ENCODE results near the gene CTIF. TPM values are rescaled to one million over a fixed set of nuclear protein-coding genes. Genes with fewer than 3 reads are reported as not detected.

Gene CTIF
- polyA plus RNA-seq, 1 of the 3 experiments (the other 2 are of a cell fraction): 47.2 TPM

- H3K9me2 ChIP-seq: no peaks in the 10 kb centered on the region
- H3K9ac ChIP-seq: no peak overlapping the region
- no peaks in the 10 kb centered on the region for H3K27me3 ChIP-seq (ENCODE audit: insufficient read depth)
- no peak for DNase-seq
- no peaks in the 10 kb centered on the region for H3K79me2 ChIP-seq (ENCODE audit: insufficient read depth)
- H3K4me3 ChIP-seq (ENCODE audit: low read depth in 2 of 2, low read length in 1 of 2): no peak overlapping the region
- no peak overlapping the region for H3K4me2 ChIP-seq
- no peaks in the 10 kb centered on the region for H3F3A ChIP-seq (replicated peaks; ENCODE audit: insufficient read depth)
- no peaks in the 10 kb centered on the region for H3K9me3 ChIP-seq
- peaks cover 2 to 6% of the 10 kb centered on the region in 2 experiments; a peak in 2 of 4 replicates for H3K4me1 ChIP-seq (ENCODE audit: control insufficient read depth in 1 of 2, insufficient read depth in 2 of 2, low read depth in 1 of 2, low read length in 1 of 2)
- no peak overlapping the region for H2AFZ ChIP-seq (ENCODE audit: low read depth)
- H4K20me1 ChIP-seq (ENCODE audit: insufficient read depth): no peaks in the 10 kb centered on the region
- no peak overlapping the region for H3K27ac ChIP-seq (ENCODE audit: low read depth in 2 of 2, low read length in 1 of 2)
- WGBS (ENCODE audit: low lambda C conversion rate): 90% methylated on average over 3 of the region's 3 CpGs
- POLR2A ChIA-PET: no interaction called here
- TF ChIP-seq NRF1 (IDR thresholded peaks at IDR 0.05; ENCODE audit: low read depth, low read length): no peak
- no peak for TF ChIP-seq FOSL2 (IDR thresholded peaks at IDR 0.05; ENCODE audit: borderline replicate concordance, low read depth)
- TF ChIP-seq FOXJ3 (CRISPR knock-in tag; IDR thresholded peaks at IDR 0.05): no peak
- no peak for TF ChIP-seq ELF1 (IDR thresholded peaks at IDR 0.05)
- no peak for TF ChIP-seq GABPA (IDR thresholded peaks at IDR 0.05; ENCODE audit: low read depth)
- TF ChIP-seq RXRA (IDR thresholded peaks at IDR 0.05; ENCODE audit: borderline replicate concordance, low read depth): no peak
- TF ChIP-seq RAD21 (IDR thresholded peaks at IDR 0.05; ENCODE audit: low read length): no peak
- TF ChIP-seq PBX3 (IDR thresholded peaks at IDR 0.05): no peak
- no peak for TF ChIP-seq USF1 (IDR thresholded peaks at IDR 0.05; ENCODE audit: borderline replicate concordance, low read depth)
- TF ChIP-seq IRF3 (IDR thresholded peaks at IDR 0.05; ENCODE audit: low read depth, low read length): no peak
- TF ChIP-seq YY1 (IDR thresholded peaks at IDR 0.05; ENCODE audit: low read depth): no peak
- TF ChIP-seq MAX (IDR thresholded peaks at IDR 0.05; ENCODE audit: low read depth): no peak
- no peak for TF ChIP-seq RFX5 (IDR thresholded peaks at IDR 0.05; ENCODE audit: low read length)
- CTCF ChIA-PET: interaction anchor here (0.6 to 2.0 kb wide), 3 partner anchors 55 to 146 kb away, joined by 3 to 9 read pairs (median 4); no protein-coding TSS in a partner anchor
- H3K36me3 ChIP-seq (replicated peaks in 1 of 2; ENCODE audit: control insufficient read depth in 1 of 2, insufficient read depth in 2 of 2, low read length in 1 of 2): no peaks in the 10 kb centered on the region
These were observed 8.3 kb upstream of the CTIF start for GRCh38 chr18:48530399-48531081.

- DNase-seq: no peak
- H3K4me3 ChIP-seq (ENCODE audit: low read depth in 2 of 2, low read length in 1 of 2): no peak overlapping the region
- no peak overlapping the region for H3K27ac ChIP-seq (ENCODE audit: low read depth in 2 of 2, low read length in 1 of 2)
- no peak overlapping the region for H3K4me2 ChIP-seq
- H2AFZ ChIP-seq (ENCODE audit: low read depth): no peak overlapping the region
- no peaks in the 10 kb centered on the region for H3K9me2 ChIP-seq
- ChIA-PET POLR2A (no interaction called here), CTCF (interaction anchor here (1.1 to 2.0 kb wide), 2 partner anchors 55 to 133 kb away, joined by 4 to 9 read pairs; no protein-coding TSS in a partner anchor)
- H3K9me3 ChIP-seq: no peaks in the 10 kb centered on the region
- WGBS (ENCODE audit: low lambda C conversion rate): 100% methylated on average over 1 of the region's 1 CpG
- H3K9ac ChIP-seq: no peak overlapping the region
- peaks cover 2 to 6% of the 10 kb centered on the region in 2 experiments; a peak in 2 of 4 replicates for H3K4me1 ChIP-seq (ENCODE audit: control insufficient read depth in 1 of 2, insufficient read depth in 2 of 2, low read depth in 1 of 2, low read length in 1 of 2)
- no peaks in the 10 kb centered on the region for H4K20me1 ChIP-seq (ENCODE audit: insufficient read depth)
- H3K79me2 ChIP-seq (ENCODE audit: insufficient read depth): no peaks in the 10 kb centered on the region
- H3K36me3 ChIP-seq (replicated peaks in 1 of 2; ENCODE audit: control insufficient read depth in 1 of 2, insufficient read depth in 2 of 2, low read length in 1 of 2): no peaks in the 10 kb centered on the region
- no peaks in the 10 kb centered on the region for H3F3A ChIP-seq (replicated peaks; ENCODE audit: insufficient read depth)
- H3K27me3 ChIP-seq (ENCODE audit: insufficient read depth): no peaks in the 10 kb centered on the region
- no peak for TF ChIP-seq USF1 (IDR thresholded peaks at IDR 0.05; ENCODE audit: borderline replicate concordance, low read depth)
- no peak for TF ChIP-seq GABPA (IDR thresholded peaks at IDR 0.05; ENCODE audit: low read depth)
- TF ChIP-seq MAX (IDR thresholded peaks at IDR 0.05; ENCODE audit: low read depth): no peak
- TF ChIP-seq MEF2A (IDR thresholded peaks at IDR 0.05; ENCODE audit: borderline replicate concordance, low read depth): no peak
- TF ChIP-seq USF2 (IDR thresholded peaks at IDR 0.05; ENCODE audit: borderline replicate concordance, low read depth, low read length): no peak
- TF ChIP-seq SMC3 (IDR thresholded peaks at IDR 0.05; ENCODE audit: low read depth, low read length): no peak
- TF ChIP-seq NRF1 (IDR thresholded peaks at IDR 0.05; ENCODE audit: low read depth, low read length): no peak
- TF ChIP-seq POLR2AphosphoS5 (IDR thresholded peaks at IDR 0.05; ENCODE audit: low read depth, low read length): no peak
- TF ChIP-seq EZH2phosphoT487 (IDR thresholded peaks at IDR 0.05; ENCODE audit: borderline replicate concordance, low read depth): no peak
- no peak for TF ChIP-seq CHD2 (IDR thresholded peaks at IDR 0.05; ENCODE audit: low read length, partially characterized antibody)
- no peak for TF ChIP-seq FOSL2 (IDR thresholded peaks at IDR 0.05; ENCODE audit: borderline replicate concordance, low read depth)
These were observed 7.8 kb upstream of the CTIF start for GRCh38 chr18:48531082-48531403.

Data from SK-N-SH (cell line).